Sigmoid colon (tissue), 7 donors: ENCODE results near the gene UTP25. TPM values are rescaled to one million over a fixed set of nuclear protein-coding genes. Genes with fewer than 3 reads are reported as not detected.

Source experiments
- DNase-seq: peaks from one replicate; pipeline ENCODE4 v3.0.0-alpha.2; 2019
- H3K27ac ChIP-seq, 4 donors: fragments of 200-600 bp; sonication (generic); one replicate each; pipeline ENCODE4 v1.5.1; 2016 to 2019; ENCODE audit warnings: mild to moderate bottlenecking in 1 of 4
- H3K27me3 ChIP-seq, 3 donors: fragments of 200-600 bp; sonication (generic); one replicate each; pipeline ENCODE4 v1.5.1; 2019; ENCODE audit warnings: mild to moderate bottlenecking in 1 of 3
- H3K36me3 ChIP-seq, 4 donors: fragments of 200-600 bp; sonication (generic); one replicate each; pipeline ENCODE4 v1.5.1; 2016 to 2019
- H3K4me1 ChIP-seq, 4 donors: fragments of 200-600 bp; sonication (generic); one replicate each; pipeline ENCODE4 v1.5.1; 2017 to 2019
- H3K4me3 ChIP-seq, 4 donors: fragments of 200-600 bp; sonication (generic); one replicate each; pipeline ENCODE4 v1.5.1; 2017 to 2019; ENCODE audit warnings: mild to moderate bottlenecking in 2 of 4, moderate library complexity in 1 of 4
- H3K9me3 ChIP-seq, 4 donors: fragments of 200-600 bp in 3 of 4; sonication (generic) in 3 of 4; one replicate each; pipeline versions ENCODE4 v1.5.1 to v1.6.1; 2013 to 2019
- EP300 ChIP-seq, 4 donors: sonication (generic); formaldehyde crosslinking; IDR thresholded peaks; one replicate each; pipeline ENCODE4 v1.6.1; 2017; ENCODE audit warnings: antibody characterized with exemption in 4 of 4
- POLR2A ChIP-seq, 2 donors: fragments of 450-650 bp; IDR thresholded peaks; one replicate each; pipeline ENCODE4 v1.6.1; 2016; ENCODE audit warnings: antibody characterized with exemption in 2 of 2, mild to moderate bottlenecking in 2 of 2, moderate library complexity in 2 of 2
- POLR2AphosphoS5 ChIP-seq, 4 donors: sonication (generic); formaldehyde crosslinking; IDR thresholded peaks; one replicate each; pipeline ENCODE4 v1.6.1; 2017; ENCODE audit warnings: antibody characterized with exemption in 4 of 4
- WGBS, 2 donors: extraction: QIAGEN DNeasy Blood & Tissue Kit; methylation state at CpG; one replicate each; pipeline ENCODE4 v1.1.7; 2013; 5-methylcytosine and 5-hydroxymethylcytosine counted together
- intact Hi-C: fragments of 100-400 bp; cut with DNase I; formaldehyde crosslinking; loops from one replicate; pipeline ENCODE4 v1.15.1; 2023
- polyA plus RNA-seq, 3 donors: library from polyadenylated mRNA; stranded (reverse); fragments of 200-250 nt; gene quantifications; one replicate each; pipeline ENCODE4 v1.2.3, GENCODE V29; 2013
- total RNA-seq, 4 donors: library from RNA; depleted of rRNA; stranded (reverse); fragments of >200 nt; gene quantifications; one replicate each; pipeline ENCODE4 v1.1.0, GENCODE V29; 2016
- TF ChIP-seq, protein P1 (sequence below), 4 experiments: fragments of 450-650 bp in 3 of 4; fragments of 200-600 bp in 1 of 4; IDR thresholded peaks; one replicate each; pipeline ENCODE4 v1.5.1; 2016 to 2019; ENCODE audit warnings: antibody characterized with exemption in 4 of 4, mild to moderate bottlenecking in 3 of 4, moderate library complexity in 2 of 4
- donor health status: healthy with polysubstance abuse.
- donor health status: Bipolar disorder and iron deficiency.
- donor health status: healthy.

UTP25 gene
- total and polyA plus RNA-seq, 7 donors: 1.2 to 8.6 (median 5.7) TPM

DNA sequence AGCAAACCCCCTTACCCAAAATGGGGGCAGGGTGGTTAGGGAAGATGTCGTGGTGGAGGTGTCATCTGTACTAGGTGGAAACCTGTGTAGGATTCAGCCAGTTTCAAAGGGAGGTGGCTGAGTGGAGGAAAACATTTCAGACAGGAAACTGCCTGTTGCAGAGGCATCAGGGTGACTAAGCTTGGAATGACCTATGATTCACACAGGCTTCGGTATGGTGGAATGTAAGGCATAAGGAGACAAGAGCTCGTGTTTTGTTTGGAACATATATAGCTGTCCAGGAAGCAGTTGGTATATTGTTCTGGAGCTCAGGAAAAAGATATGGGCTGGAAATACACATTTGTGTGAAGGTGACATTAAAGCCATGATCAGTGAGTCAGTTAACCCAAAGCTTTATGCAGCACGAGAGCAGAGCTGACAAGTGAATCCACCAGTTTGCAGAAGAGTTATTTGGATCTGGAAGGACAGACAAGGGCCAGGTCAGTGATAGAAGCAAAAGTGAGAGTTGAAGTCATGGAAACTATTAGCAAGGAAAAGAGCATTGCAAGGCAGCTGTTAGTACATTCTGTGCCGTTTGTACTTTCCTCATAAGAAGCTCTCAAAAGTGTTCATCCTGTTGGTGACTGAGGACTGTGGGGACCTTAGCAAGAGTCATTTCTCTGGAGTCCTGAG lies 12.2 kb downstream of the UTP25 start:
- TF ChIP-seq EP300 (IDR thresholded peaks at IDR 0.05) (peak in 3 of 4 donors; percentile 24 to 56 (median 42)), POLR2AphosphoS5 (IDR thresholded peaks at IDR 0.05) (peak in 3 of 4 donors; percentile 2 to 41 (median 27))
- TF ChIP-seq, protein P1, sequence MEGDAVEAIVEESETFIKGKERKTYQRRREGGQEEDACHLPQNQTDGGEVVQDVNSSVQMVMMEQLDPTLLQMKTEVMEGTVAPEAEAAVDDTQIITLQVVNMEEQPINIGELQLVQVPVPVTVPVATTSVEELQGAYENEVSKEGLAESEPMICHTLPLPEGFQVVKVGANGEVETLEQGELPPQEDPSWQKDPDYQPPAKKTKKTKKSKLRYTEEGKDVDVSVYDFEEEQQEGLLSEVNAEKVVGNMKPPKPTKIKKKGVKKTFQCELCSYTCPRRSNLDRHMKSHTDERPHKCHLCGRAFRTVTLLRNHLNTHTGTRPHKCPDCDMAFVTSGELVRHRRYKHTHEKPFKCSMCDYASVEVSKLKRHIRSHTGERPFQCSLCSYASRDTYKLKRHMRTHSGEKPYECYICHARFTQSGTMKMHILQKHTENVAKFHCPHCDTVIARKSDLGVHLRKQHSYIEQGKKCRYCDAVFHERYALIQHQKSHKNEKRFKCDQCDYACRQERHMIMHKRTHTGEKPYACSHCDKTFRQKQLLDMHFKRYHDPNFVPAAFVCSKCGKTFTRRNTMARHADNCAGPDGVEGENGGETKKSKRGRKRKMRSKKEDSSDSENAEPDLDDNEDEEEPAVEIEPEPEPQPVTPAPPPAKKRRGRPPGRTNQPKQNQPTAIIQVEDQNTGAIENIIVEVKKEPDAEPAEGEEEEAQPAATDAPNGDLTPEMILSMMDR (IDR thresholded peaks at IDR 0.05): no peak
- Histone ChIP-seq H3K27ac (peak overlapping the region; percentile 41 to 75 (median 60)), H3K4me3 (no peak overlapping the region), H3K9me3 (no peaks in the 10 kb centered on the region), H3K4me1 (peaks cover 0 to 26% (median 16%) of the 10 kb centered on the region in 4 donors), H3K36me3 (peaks cover 49 to 97% (median 56%) of the 10 kb centered on the region in 4 donors), H3K27me3 (no peaks in the 10 kb centered on the region)
- 75% methylated on average over 5 of the region's 5 CpGs for WGBS, 2 donors
- intact Hi-C loops: no loop called here
- DNase-seq: no peak

DNA sequence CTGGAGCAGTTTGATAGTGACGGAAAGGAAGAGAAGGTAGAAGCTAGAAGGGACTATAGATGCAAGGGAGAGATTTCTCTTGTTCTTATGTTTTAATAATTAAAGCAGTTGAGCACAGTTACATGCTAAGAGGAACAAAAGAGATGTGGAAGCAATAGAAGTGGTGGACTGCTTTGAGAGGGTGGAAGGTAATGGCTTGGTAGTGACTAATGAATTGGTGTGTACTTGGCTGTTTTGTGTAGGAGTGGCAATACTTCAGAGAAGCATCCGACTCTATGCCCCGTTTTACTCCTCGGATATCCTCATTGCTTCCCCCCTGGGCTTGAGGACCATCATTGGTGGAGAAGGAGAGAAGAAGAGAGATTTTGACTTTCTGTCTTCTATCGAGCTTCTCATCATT lies 12.8 kb downstream of the UTP25 start:
- no peaks in the 10 kb centered on the region for H3K9me3 ChIP-seq
- peak overlapping the region; percentile 41 to 75 (median 60) for H3K27ac ChIP-seq
- intact Hi-C loops: no loop called here
- H3K4me3 ChIP-seq: no peak overlapping the region
- no peak for TF ChIP-seq EP300 (IDR thresholded peaks at IDR 0.05)
- TF ChIP-seq POLR2AphosphoS5 (IDR thresholded peaks at IDR 0.05): no peak
- TF ChIP-seq, protein P1 (IDR thresholded peaks at IDR 0.05): no peak
- peaks cover 0 to 26% (median 16%) of the 10 kb centered on the region in 4 donors for H3K4me1 ChIP-seq
- H3K36me3 ChIP-seq: peaks cover 48 to 97% (median 56%) of the 10 kb centered on the region in 4 donors
- DNase-seq: no peak
- no peaks in the 10 kb centered on the region for H3K27me3 ChIP-seq
- WGBS, 2 donors: 95 to 97% methylated on average over 5 of the region's 5 CpGs

DNA sequence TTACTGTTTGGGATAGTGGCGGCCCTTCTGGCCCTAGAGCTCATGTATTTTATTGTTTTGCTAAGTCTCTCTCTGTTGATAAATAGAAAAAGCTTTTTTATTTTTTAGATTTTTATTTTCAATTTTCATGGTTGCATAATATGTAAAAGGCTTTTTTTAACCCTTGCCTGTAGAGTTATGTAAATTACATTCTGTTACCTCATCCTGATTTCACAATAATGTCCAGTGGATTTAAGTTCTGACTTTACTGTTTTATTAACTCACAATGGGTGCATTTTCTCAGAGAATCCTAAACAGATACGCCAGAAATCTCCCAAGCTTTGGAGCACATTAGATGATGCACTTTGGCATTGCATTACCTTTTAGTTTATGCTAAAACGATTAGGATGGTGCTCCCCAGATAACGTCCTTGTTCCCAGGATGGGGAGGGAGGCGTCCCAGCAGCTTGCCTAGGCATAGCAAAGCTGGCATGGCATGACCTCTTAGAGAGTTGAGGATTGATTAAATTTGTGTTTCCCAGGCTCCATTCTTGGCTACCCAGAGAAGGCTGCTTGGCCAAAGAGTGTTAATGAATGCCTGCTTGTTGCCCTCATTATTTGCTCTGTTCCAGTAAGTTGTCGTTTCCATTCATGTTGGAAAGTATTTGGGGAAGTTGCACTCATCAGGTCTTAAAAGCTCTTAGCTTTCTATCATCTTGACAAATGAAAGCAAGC lies 17.1 kb downstream of the UTP25 start:
- 84% methylated on average over 6 of the region's 6 CpGs for WGBS, 2 donors
- H3K36me3 ChIP-seq: peaks cover 27 to 96% (median 33%) of the 10 kb centered on the region in 4 donors
- no peaks in the 10 kb centered on the region for H3K9me3 ChIP-seq
- no peak overlapping the region for H3K4me3 ChIP-seq
- TF ChIP-seq EP300 (IDR thresholded peaks at IDR 0.05) (no peak), POLR2AphosphoS5 (IDR thresholded peaks at IDR 0.05) (no peak), POLR2A (IDR thresholded peaks at IDR 0.05) (no peak)
- TF ChIP-seq, protein P1 (IDR thresholded peaks at IDR 0.05): no peak
- intact Hi-C loops: no loop called here
- no peaks in the 10 kb centered on the region for H3K27me3 ChIP-seq
- no peak overlapping the region for H3K27ac ChIP-seq
- DNase-seq: no peak
- peaks cover 0 to 12% (median 7%) of the 10 kb centered on the region in 4 donors for H3K4me1 ChIP-seq

GRCh38 chr1:209845408-209845725 lies 17.6 kb downstream of the UTP25 start:
- Histone ChIP-seq H3K27ac (no peak overlapping the region), H3K4me1 (peaks cover 0 to 7% (median 3%) of the 10 kb centered on the region in 4 donors), H3K4me3 (no peak overlapping the region), H3K9me3 (no peaks in the 10 kb centered on the region), H3K27me3 (no peaks in the 10 kb centered on the region), H3K36me3 (peaks cover 29 to 94% (median 33%) of the 10 kb centered on the region in 4 donors)
- intact Hi-C loops: no loop called here
- TF ChIP-seq, protein P1 (IDR thresholded peaks at IDR 0.05): no peak
- 78 to 92% methylated on average over 1 of the region's 1 CpG for WGBS, 2 donors
- no peak for DNase-seq
